GM23338 (cell line): ENCODE data around the gene ZNF804A. TPM values are rescaled to one million over a fixed set of nuclear protein-coding genes. Genes with fewer than 3 reads are reported as not detected.
A peak's percentile ranks its signal among the peaks of the same experiment; 100 is the strongest.

Experiments used
- ATAC-seq: fragments of 200-7000 bp; cut with Tn5 transposase; 3 replicates; pipeline ENCODE4 v1.9.1; 2020
- DNase-seq: peaks from one replicate; pipeline ENCODE4 v3.0.0-alpha.2; 2015; ENCODE audit warnings: low spot score
- H2AFZ ChIP-seq: fragments of 200-600 bp; sonication (generic); 2 replicates; pipeline ENCODE4 v1.8.0; 2016; ENCODE audit warnings: antibody characterized with exemption, mild to moderate bottlenecking, moderate library complexity
- H3F3A ChIP-seq: fragments of 200-600 bp; sonication (generic); replicated peaks from 2 replicates; pipeline ENCODE4 v1.8.0; 2017; ENCODE audit warnings: antibody characterized with exemption, mixed run types, low read depth
- H3K27ac ChIP-seq: fragments of 200-600 bp; sonication (generic); 2 replicates; pipeline ENCODE4 v1.6.1; 2016; ENCODE audit warnings: low read depth
- H3K27me3 ChIP-seq: fragments of 200-600 bp; sonication (generic); 2 replicates; pipeline ENCODE4 v1.8.0; 2016; ENCODE audit warnings: mild to moderate bottlenecking, mixed run types, moderate library complexity; ENCODE audit not compliant: insufficient read depth
- H3K36me3 ChIP-seq: fragments of 200-600 bp; sonication (generic); 2 replicates; pipeline ENCODE4 v1.8.0; 2016; ENCODE audit warnings: mild to moderate bottlenecking; ENCODE audit not compliant: insufficient read depth
- H3K4me1 ChIP-seq: fragments of 200-600 bp; sonication (generic); 2 replicates; pipeline ENCODE4 v1.8.0; 2016; ENCODE audit warnings: mild to moderate bottlenecking, moderate library complexity; ENCODE audit not compliant: insufficient read depth
- H3K4me2 ChIP-seq: fragments of 200-600 bp; sonication (generic); 2 replicates; pipeline ENCODE4 v1.7.1; 2017; ENCODE audit warnings: mixed run types
- H3K4me3 ChIP-seq: fragments of 200-600 bp; sonication (generic); 2 replicates; pipeline ENCODE4 v1.6.1; 2016; ENCODE audit warnings: mixed run types
- H3K79me2 ChIP-seq: fragments of 200-600 bp; sonication (generic); replicated peaks from 2 replicates; pipeline ENCODE4 v1.8.0; 2017; ENCODE audit warnings: mild to moderate bottlenecking; ENCODE audit not compliant: insufficient read depth
- H3K9me2 ChIP-seq: fragments of 200-600 bp; sonication (generic); 2 replicates; pipeline ENCODE4 v1.8.0; 2017; ENCODE audit not compliant: insufficient read depth
- H4K20me1 ChIP-seq: fragments of 200-600 bp; sonication (generic); replicated peaks from 2 replicates; pipeline ENCODE4 v1.8.0; 2017; ENCODE audit warnings: mild to moderate bottlenecking; ENCODE audit not compliant: insufficient read depth
- H3K27ac Mint-ChIP-seq: 2 replicates; pipeline ENCODE4 v1.8.0; 2020; ENCODE audit warnings: inconsistent platforms, mild to moderate bottlenecking, moderate library complexity, mixed read lengths
- H3K27me3 Mint-ChIP-seq: 3 replicates; pipeline ENCODE4 v1.8.0; 2022; ENCODE audit warnings: low read depth, mild to moderate bottlenecking, moderate library complexity, mixed read lengths, inconsistent platforms; ENCODE audit not compliant: insufficient read depth, poor library complexity
- H3K36me3 Mint-ChIP-seq: 3 replicates; pipeline ENCODE4 v1.8.0; 2021; ENCODE audit warnings: low read depth, mild to moderate bottlenecking, inconsistent platforms, moderate library complexity, mixed read lengths
- H3K4me1 Mint-ChIP-seq: 3 replicates; pipeline ENCODE4 v1.8.0; 2020; ENCODE audit warnings: mild to moderate bottlenecking, inconsistent platforms, mixed read lengths
- H3K4me3 Mint-ChIP-seq: 3 replicates; pipeline ENCODE4 v1.8.0; 2021; ENCODE audit warnings: moderate library complexity, mild to moderate bottlenecking, inconsistent platforms, mixed read lengths
- H3K9me3 Mint-ChIP-seq: 3 replicates; pipeline ENCODE4 v1.8.0; 2020; ENCODE audit warnings: moderate library complexity, mild to moderate bottlenecking, inconsistent platforms, mixed read lengths
- EZH2 ChIP-seq: fragments of 200-600 bp; sonication (generic); IDR thresholded peaks from one replicate; pipeline ENCODE4 v1.8.0; 2017; ENCODE audit warnings: antibody characterized with exemption, mild to moderate bottlenecking, low read depth; ENCODE audit not compliant: unreplicated experiment
- NANOG ChIP-seq: IDR thresholded peaks from 2 replicates; pipeline ENCODE4 v1.6.1; 2016; ENCODE audit warnings: antibody characterized with exemption, borderline replicate concordance
- POLR2AphosphoS5 ChIP-seq: IDR thresholded peaks from 2 replicates; pipeline ENCODE4 v1.6.1; 2016; ENCODE audit warnings: antibody characterized with exemption, low read depth
- STAT1 ChIP-seq: IDR thresholded peaks from one replicate; pipeline ENCODE4 v1.6.1; 2016; ENCODE audit warnings: antibody characterized with exemption; ENCODE audit not compliant: unreplicated experiment
- ZNF331 ChIP-seq: fragments of 250-450 bp; sonication (Bioruptor Pico); IDR thresholded peaks from 2 replicates; pipeline ENCODE4 v1.5.0; 2020; ENCODE audit warnings: low read depth, mild to moderate bottlenecking, moderate library complexity
- polyA plus RNA-seq: library from polyadenylated mRNA; unstranded; fragments of >200 nt; fragmentation: Nextera tagmentation; extraction: Ambion mirVana; gene quantifications from 2 replicates; pipeline ENCODE4 v1.2.1, GENCODE V29; 2016
- total RNA-seq: library from RNA; depleted of rRNA; stranded (reverse); fragments of >200 nt; shearing (Covaris generic); gene quantifications from 2 replicates; pipeline ENCODE4 v1.2.3, GENCODE V29; 2014
- TF ChIP-seq, protein P1 (sequence below), 2 experiments: fragments of 200-600 bp in 1 of 2; sonication (generic) in 1 of 2; conservative IDR thresholded peaks; 2 replicates each; pipeline versions ENCODE4 v1.5.1 to v1.6.1; 2016 to 2017; ENCODE audit warnings: antibody characterized with exemption in 2 of 2, low read depth in 2 of 2, mild to moderate bottlenecking in 2 of 2, moderate library complexity in 1 of 2
- TF ChIP-seq, protein P2 (sequence below): IDR thresholded peaks from 2 replicates; pipeline ENCODE4 v1.6.1; 2016; ENCODE audit warnings: antibody characterized with exemption
- TF ChIP-seq, protein P3 (sequence below): IDR thresholded peaks from one replicate; pipeline ENCODE4 v1.6.1; 2018; ENCODE audit warnings: antibody characterized with exemption; ENCODE audit not compliant: unreplicated experiment

ZNF804A gene
- total and polyA plus RNA-seq, 2 experiments from 2014 or later = not detected

DNA sequence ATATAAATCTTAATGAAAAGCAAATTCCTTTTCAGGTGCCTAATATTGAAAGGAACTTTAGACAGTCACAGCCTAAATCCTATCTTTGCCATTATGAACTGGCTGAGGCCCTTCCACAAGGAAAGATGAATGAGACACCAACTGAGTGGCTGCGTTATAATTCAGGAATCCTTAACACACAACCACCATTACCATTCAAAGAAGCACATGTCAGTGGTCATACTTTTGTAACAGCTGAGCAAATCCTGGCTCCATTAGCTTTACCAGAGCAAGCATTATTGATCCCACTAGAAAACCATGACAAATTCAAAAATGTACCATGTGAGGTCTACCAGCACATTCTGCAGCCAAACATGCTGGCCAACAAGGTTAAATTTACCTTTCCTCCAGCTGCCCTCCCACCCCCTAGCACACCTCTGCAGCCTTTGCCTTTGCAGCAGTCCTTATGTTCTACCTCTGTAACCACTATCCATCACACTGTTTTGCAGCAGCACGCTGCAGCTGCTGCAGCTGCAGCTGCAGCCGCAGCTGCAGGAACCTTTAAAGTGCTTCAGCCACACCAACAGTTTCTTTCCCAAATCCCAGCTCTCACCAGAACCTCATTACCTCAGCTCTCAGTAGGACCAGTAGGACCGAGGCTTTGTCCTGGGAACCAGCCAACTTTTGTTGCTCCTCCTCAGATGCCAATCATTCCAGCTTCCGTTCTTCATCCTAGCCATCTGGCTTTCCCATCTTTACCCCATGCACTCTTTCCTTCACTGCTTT is 340.1 kb downstream of the ZNF804A start:
- H3F3A ChIP-seq = no peaks in the 10 kb centered on the region
- no peaks in the 10 kb centered on the region for H3K36me3 ChIP-seq
- H4K20me1 ChIP-seq = no peaks in the 10 kb centered on the region
- Mint-ChIP-seq H3K9me3 (no peaks in the 10 kb centered on the region), H3K4me1 (peaks cover 19% of the 10 kb centered on the region), H3K27me3 (no peaks in the 10 kb centered on the region), H3K27ac (no peak overlapping the region), H3K36me3 (no peaks in the 10 kb centered on the region), H3K4me3 (no peak overlapping the region)
- no peaks in the 10 kb centered on the region for H3K9me2 ChIP-seq
- no peaks in the 10 kb centered on the region for H3K79me2 ChIP-seq
- H3K4me2 ChIP-seq = no peak overlapping the region
- no peak overlapping the region for H3K4me3 ChIP-seq
- no peak overlapping the region for H2AFZ ChIP-seq
- no peaks in the 10 kb centered on the region for H3K27me3 ChIP-seq
- DNase-seq (peak; percentile 8), ATAC-seq (no peak)
- no peak overlapping the region for H3K27ac ChIP-seq
- TF ChIP-seq STAT1 (no peak), POLR2AphosphoS5 (no peak), NANOG (no peak)
- TF ChIP-seq, protein P1, sequence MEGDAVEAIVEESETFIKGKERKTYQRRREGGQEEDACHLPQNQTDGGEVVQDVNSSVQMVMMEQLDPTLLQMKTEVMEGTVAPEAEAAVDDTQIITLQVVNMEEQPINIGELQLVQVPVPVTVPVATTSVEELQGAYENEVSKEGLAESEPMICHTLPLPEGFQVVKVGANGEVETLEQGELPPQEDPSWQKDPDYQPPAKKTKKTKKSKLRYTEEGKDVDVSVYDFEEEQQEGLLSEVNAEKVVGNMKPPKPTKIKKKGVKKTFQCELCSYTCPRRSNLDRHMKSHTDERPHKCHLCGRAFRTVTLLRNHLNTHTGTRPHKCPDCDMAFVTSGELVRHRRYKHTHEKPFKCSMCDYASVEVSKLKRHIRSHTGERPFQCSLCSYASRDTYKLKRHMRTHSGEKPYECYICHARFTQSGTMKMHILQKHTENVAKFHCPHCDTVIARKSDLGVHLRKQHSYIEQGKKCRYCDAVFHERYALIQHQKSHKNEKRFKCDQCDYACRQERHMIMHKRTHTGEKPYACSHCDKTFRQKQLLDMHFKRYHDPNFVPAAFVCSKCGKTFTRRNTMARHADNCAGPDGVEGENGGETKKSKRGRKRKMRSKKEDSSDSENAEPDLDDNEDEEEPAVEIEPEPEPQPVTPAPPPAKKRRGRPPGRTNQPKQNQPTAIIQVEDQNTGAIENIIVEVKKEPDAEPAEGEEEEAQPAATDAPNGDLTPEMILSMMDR (conservative IDR thresholded peaks at IDR 0.05; ENCODE audit: low read depth in 2 of 2) = no peak
- TF ChIP-seq, protein P2, sequence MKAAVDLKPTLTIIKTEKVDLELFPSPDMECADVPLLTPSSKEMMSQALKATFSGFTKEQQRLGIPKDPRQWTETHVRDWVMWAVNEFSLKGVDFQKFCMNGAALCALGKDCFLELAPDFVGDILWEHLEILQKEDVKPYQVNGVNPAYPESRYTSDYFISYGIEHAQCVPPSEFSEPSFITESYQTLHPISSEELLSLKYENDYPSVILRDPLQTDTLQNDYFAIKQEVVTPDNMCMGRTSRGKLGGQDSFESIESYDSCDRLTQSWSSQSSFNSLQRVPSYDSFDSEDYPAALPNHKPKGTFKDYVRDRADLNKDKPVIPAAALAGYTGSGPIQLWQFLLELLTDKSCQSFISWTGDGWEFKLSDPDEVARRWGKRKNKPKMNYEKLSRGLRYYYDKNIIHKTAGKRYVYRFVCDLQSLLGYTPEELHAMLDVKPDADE = no peak
- 0 out of 2 replicates have a peak, but pooled peaks cover 7% of the 10 kb centered on the region for H3K4me1 ChIP-seq

DNA sequence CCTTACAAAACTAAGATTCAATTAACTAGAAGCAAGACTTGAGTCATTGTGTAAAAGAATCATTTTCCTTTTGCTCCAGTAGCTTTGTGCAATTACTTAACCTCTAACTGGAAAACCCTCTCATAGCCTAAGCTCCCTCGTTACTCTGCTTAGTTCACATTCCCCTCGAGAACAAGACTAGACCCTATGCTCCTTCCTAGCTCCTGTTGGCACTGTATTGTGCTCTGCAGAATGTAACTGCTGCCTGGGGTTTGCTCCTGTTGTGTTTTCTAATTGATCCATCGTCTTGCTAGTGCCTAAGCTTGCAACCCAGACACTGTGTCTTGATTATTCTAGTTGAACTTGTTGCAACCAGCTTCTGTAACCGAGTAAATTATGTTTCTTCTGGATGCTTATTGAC is 347.0 kb downstream of the ZNF804A start:
- Mint-ChIP-seq H3K36me3 (no peaks in the 10 kb centered on the region), H3K27ac (peak overlapping the region; percentile 26; the same call in 1 of the 2 replicates), H3K9me3 (no peaks in the 10 kb centered on the region), H3K4me1 (peaks cover 9% of the 10 kb centered on the region; the same call in 2 of the 3 replicates), H3K4me3 (no peak overlapping the region), H3K27me3 (no peaks in the 10 kb centered on the region)
- Histone ChIP-seq H3K79me2 (no peaks in the 10 kb centered on the region), H3K27me3 (no peaks in the 10 kb centered on the region), H3K4me3 (no peak overlapping the region), H4K20me1 (no peaks in the 10 kb centered on the region), H3K4me2 (no peak overlapping the region), H3K4me1 (no peaks in the 10 kb centered on the region), H3K36me3 (no peaks in the 10 kb centered on the region), H3F3A (no peaks in the 10 kb centered on the region), H2AFZ (no peak overlapping the region), H3K27ac (no peak overlapping the region), H3K9me2 (no peaks in the 10 kb centered on the region)
- DNase-seq (peak; percentile 13), ATAC-seq (peak; percentile 94)
- TF ChIP-seq EZH2 (no peak), ZNF331 (no peak)
- TF ChIP-seq, protein P3, sequence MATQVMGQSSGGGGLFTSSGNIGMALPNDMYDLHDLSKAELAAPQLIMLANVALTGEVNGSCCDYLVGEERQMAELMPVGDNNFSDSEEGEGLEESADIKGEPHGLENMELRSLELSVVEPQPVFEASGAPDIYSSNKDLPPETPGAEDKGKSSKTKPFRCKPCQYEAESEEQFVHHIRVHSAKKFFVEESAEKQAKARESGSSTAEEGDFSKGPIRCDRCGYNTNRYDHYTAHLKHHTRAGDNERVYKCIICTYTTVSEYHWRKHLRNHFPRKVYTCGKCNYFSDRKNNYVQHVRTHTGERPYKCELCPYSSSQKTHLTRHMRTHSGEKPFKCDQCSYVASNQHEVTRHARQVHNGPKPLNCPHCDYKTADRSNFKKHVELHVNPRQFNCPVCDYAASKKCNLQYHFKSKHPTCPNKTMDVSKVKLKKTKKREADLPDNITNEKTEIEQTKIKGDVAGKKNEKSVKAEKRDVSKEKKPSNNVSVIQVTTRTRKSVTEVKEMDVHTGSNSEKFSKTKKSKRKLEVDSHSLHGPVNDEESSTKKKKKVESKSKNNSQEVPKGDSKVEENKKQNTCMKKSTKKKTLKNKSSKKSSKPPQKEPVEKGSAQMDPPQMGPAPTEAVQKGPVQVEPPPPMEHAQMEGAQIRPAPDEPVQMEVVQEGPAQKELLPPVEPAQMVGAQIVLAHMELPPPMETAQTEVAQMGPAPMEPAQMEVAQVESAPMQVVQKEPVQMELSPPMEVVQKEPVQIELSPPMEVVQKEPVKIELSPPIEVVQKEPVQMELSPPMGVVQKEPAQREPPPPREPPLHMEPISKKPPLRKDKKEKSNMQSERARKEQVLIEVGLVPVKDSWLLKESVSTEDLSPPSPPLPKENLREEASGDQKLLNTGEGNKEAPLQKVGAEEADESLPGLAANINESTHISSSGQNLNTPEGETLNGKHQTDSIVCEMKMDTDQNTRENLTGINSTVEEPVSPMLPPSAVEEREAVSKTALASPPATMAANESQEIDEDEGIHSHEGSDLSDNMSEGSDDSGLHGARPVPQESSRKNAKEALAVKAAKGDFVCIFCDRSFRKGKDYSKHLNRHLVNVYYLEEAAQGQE = no peak
- TF ChIP-seq, protein P1 (conservative IDR thresholded peaks at IDR 0.05; ENCODE audit: low read depth in 2 of 2) = no peak
- TF ChIP-seq, protein P2 = no peak
